GM21528 (cell line): ENCODE measurements around the gene PRKAG1.

Experiments
- ATAC-seq: cut with Tn5 transposase; IDR thresholded peaks from one replicate; pipeline ENCODE4 v1.9.1; 2021; ENCODE audit warnings: mild to moderate bottlenecking, moderate library complexity; ENCODE audit not compliant: unreplicated experiment, low FRiP score

PRKAG1 gene

DNA sequence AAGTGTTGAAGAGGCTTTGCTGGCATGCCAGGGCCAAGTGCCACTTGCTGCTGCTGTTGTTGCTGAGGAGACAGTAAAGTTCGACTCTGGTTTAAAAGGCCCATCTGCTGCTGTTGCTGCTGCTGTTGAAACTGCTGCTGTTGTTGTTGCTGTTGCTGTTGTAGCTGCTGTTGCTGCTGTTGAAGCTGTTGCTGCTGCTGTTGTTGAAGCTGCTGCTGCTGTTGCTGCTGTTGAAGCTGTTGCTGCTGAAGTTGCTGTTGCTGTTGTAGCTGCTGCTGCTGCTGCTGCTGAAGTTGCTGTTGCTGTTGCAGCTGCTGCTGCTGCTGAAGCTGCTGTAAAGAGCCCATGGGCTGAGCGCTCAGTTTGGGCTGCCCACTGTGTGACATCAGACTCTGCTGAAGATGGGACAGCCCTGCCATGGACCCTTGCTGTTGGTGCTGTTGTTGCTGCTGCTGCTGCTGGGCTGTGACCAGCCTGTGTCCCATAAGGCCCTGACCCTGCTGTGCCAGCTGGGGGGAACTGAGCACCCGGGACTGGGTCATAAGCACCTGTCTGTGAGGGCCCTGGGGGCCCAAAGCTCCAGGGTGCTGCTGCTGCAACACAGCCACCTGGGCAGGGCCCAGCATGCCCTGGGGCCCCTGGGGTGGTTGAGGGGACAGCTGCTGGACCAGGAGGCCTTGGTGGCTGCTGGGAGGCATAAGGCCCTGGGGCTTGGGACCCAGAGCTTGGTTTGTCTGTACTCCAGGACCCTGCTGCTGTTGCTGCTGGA, 14.3 kb upstream of the PRKAG1 start:
- ATAC-seq: no peak

- ATAC-seq: no peak
These were observed 13.7 kb upstream of the PRKAG1 start for GRCh38 chr12:49032276-49032675.

DNA sequence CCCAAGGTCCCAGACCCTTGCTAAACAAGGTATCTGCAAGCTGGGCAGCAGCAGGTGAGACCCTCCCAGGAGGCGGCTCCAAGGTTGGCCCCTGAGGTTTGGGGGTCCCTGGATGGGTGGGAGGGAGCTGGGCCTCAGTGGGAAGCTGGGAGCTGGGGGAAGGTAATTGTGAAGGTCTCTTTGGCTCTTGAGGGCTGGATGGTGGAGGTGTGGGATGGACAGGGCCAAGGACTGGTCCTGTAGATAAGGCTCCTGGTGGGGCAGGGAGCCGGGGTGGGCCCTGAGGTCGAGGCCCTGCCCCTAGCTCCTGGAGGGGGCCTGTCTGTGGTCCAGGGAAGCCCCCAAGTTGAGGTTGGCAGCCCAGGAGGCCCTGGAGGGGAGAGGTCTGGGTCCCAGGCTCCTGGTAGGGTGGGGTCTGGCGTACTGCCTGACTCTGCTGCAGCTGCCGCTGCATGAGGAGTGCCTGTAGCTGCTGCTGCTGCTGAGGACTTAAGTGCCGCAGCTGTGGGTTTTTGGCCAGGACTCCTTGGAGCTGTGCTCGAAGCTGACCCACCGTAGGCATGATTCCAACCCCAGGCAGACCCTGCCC, 13.1 kb upstream of the PRKAG1 start:
- no peak for ATAC-seq

DNA sequence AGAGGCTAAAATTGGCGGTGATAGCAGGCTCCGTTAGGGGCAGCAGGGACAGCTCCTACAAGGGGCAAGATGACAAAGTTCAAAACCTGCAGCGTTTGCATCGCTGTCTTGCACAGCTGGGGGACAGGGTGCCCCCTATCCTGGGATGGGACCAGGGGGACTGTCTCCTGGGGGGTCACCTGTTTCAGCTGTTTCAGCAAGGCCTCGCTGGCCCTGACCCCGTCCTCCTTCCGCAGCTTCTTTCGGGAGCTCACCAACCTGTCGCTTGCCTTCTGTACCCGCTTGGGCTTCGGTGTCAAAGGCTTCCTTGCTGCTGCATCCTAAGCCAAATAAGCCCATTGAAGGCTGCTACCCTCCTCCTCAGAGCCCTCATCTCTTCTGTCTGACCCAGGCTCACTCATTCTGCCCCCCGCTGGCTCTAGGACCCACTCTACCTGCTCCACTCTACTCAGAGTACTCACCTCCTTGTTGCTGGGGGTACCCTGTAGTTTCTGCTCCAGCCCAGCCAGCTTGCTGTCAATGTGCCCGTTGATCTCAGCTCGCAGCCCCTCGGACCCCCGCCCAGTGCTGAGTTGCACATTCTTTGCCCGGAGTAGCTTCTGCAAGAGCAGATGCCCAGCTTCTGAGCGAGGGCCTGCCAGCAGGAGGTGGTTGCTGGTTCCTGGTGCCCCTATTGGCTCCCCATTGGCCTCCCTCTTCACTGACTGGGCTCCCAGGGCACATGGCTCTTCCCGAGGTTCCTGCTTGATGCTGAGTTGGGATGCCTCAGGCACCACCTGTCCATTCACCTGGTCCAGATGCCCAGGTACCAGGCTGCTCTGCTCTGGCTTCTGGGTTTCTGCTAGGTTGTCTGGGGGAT, 12.4 kb upstream of the PRKAG1 start:
- no peak for ATAC-seq

DNA sequence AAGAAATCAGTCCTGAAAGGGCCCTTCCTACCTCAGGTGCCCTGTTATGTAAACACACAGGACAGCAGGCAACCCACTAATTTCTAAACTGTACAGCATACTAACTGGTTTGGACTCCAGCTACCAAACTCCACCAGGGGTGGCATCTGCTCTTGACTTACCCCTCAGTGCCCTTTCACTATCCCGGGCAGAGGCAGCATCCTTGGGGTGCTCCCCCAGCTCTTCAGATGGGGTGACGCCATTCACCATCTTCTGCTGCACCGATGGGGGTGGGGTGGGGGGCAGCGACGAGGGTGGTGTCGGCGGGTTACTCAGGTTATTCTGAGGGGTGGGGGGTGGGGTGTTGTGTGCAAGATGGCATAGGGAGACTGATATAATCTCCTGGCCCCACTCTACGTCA, 11.5 kb upstream of the PRKAG1 start:
- ATAC-seq: no peak

GRCh38 chr12:49028666-49029275, 10.2 kb upstream of the PRKAG1 start:
- no peak for ATAC-seq

DNA sequence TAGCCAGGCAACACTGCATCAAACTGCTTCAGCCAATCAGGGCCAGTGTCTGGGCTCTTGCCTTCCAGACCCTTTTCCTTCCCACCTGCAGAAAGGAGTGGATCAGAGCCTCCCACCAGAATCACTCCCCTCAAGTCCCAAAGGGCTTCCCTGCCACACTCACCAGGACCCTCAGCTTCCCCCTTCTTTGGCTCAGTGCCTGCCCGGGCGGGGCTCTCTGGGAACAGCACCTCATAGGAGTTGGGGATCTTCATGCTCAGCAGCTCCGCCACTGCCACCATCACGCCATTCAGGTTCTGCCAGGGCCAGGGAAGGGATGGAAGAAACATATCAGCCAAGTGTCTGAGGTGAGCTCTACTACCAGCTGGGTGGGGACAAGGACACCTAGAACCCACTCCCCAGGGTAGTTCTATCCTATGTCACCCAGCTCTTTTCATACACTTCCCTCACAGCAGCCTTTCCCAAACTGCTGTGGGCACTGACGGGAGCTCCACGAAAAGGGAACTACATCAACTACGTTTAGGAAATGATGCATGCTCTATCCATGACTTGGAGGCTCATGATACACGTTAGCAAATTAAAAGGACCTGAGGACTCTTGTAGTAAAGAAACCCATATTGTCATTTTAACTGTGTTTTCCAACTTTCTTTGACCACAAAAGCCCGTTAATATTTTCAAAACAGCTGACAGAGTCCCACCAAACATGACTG, 9.4 kb upstream of the PRKAG1 start:
- ATAC-seq: no peak

DNA sequence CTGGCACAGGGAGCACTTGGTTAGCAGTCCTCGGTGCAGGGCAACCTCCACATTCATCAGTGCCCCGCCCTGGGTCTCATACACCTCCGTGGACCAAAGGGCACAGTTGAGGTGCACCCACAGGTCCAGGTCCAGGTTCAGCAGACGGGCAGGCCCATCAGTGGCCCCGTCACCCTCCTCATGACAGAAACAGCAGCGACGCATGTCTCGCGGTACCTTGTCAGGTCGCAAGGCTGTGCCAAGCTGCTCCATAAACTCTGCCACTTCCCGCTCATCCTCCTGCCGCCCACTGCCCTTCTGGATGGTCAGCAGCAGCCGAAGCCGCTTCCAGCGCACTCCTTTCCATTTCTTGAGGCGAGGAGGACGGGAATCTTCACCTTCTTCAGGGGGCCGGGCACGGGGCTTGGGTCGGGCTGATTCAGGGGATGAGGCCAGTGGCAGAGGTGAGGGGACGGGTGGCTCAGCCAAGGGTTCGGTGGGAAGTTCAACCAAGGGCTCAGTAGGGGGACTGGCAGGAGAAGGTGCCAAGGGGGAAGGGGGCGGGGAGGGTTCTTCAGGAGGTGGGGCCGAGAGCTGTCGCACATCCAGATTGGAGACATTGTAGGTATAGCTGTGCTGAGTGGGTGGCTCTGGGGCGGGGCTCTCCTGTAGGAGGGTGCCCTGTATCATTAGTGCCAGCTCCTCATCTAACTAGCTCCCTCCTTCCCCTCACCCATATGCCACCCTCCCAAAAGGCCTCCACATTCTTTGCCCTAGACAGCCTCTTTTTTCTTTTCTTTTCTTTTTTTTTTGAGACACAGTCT, 8.3 kb upstream of the PRKAG1 start:
- no peak for ATAC-seq

DNA sequence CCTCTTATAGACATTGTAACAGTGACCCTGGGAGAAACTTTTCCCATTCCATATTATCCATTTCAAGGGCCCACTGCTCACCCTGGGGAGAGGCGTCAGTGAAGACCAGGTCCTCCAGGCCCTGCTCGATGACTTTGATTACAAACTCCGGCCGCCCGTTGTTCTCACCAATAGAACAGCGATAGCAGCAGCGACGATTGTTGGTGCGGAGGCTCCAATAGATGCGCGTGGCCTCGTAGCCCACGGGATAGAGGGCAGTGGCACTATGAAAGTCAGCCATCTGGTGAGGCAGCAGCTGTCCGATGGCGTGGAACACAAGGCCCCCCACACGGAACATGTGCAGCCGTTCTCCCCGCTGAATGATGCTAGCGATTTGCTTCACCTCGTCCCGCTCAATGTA, 7.5 kb upstream of the PRKAG1 start:
- no peak for ATAC-seq

DNA sequence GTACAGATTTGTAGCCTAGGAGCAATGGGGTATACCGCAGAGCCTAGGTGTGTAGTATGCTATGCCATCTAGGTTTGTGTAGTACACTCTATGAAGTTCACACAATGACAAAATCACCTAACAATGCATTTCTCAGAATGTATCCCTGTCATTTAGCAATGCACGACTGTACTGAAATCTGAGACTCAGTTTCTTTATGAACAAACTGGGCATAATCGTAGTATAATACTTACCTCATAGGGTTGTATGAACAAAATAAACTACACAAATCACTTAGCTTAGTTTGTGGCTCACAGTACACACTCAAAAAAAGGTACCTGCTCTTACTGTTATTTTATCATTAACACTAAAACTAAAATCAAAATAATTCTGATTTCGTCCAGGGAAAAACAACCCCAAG, 6.9 kb upstream of the PRKAG1 start:
- no peak for ATAC-seq

GRCh38 chr12:49024543-49024942, 6.0 kb upstream of the PRKAG1 start:
- no peak for ATAC-seq

DNA sequence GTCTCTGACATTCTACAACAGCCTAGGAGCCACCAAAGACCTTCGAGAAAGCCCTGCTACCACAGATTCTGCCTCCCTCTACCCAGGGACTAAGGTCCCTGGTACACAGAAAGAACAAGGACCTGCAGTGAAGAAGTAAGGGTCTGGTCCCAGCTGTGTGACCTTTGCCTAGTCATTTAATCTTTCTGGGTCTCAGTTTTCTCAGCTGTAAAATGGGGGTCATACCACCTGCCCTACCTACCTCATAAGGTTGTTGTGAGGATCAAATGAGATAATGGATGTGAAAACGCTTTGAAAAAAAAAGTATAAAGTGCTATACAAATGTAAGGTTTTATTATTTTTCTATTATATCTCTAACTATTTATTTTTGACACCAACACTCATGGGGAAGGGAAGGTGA, 5.2 kb upstream of the PRKAG1 start:
- no peak for ATAC-seq

GRCh38 chr12:49022558-49023178, 4.1 kb upstream of the PRKAG1 start:
- no peak for ATAC-seq

DNA sequence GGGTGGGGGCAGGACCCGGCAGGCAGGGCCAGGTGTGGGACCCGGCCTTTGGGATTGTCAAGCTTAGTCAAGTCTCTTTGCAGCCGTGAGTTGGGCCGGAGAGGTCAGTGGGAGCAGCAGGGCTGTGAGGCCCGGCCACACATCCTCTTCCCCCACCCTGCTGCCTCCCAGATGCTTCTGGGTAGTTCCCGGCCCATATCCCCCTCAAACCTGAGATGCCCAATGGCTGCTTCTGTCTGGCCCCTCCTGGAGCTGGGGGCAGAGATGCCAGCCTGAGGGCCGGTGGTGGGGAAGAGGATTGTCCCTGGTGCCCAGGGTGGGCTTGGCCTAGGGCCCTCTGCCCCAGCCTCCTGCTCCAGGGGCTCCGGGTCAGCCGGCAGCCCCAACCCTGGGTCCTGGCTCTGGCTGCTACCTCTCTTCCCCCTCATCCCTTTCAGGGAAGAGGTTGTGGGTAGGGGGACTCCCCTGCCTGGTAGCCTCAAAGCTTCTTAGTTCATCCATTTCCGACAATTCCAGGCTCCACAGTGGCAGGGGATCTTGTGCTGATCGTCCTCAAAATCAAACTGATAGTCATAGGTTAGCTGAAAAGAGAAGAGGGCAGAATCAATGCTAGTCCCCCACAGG, 2.8 kb upstream of the PRKAG1 start:
- no peak for ATAC-seq

DNA sequence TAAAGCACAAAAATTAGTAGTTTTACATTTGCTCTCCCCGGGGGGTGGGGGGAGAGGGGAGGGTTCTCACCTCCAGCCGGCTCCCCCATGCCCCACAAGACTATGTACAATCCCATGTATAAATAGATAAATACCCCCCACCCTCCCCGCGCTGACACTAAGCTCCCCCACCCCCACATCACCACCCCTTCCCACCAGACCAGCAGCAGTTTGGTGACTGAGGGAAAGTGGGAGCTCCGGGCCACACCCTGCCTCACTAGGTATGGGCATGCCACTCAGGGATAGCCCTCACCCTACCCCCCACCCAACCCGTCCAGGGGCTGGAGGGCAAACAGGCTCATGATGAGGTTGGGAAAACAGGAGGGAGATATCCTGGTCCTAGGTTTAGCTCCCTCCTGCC, 1.9 kb upstream of the PRKAG1 start:
- no peak for ATAC-seq

DNA sequence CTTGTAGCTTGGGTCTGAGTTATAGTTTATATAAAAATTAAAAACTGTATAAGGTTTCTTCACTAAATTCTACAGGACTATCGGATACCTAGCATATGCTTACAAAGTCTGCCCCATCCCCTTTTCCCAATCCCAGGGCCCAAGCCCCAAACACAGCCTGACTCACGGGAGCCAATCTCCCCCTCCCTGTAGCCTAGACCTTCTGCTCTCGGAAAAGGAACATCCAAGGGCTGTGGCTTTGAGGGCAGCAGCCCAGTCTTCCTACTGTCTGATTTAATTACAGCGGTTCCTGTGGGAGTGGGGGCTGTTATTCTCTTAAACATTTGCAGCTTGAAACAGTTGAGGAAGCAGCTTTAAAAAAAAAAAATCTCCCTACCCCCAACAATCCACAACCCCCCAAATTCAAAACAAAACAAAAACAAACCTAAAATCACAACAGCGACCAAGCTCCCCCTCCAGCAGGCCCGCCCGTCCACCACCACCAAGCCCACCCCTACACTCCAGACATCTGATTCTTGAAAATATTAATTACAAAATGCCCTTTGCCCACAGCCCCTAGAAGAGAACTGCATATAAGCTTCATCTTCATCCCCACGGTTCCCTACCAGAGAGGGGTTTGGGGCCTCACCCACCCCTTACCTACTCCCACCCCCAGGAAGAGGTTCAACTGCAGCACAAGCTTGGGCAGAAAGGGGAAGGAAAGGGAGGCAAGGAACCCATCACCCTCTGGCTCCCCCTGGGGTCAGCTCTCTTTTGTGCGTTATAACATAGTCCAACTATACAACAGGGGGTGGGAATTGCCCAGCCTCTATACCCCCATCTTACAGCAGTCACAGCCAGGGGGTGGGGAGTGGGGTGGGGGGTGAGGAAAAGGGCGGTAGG, 1.1 kb upstream of the PRKAG1 start:
- no peak for ATAC-seq

DNA sequence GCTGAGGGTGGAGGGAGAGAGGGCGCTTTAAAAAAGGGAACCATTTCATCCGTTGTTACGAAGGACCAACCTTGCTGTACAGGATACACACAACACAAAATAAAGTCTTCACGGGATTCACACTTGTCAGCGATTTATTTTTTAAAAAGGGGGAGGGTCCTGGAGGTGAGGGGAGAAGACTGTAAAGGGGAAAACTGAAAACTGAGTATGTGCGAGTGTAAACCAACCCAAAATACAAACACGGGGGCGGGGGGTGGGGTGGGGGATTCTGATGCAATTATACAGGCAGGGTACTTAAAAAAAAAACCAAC, 499 bp upstream of the PRKAG1 start:
- no peak for ATAC-seq

DNA sequence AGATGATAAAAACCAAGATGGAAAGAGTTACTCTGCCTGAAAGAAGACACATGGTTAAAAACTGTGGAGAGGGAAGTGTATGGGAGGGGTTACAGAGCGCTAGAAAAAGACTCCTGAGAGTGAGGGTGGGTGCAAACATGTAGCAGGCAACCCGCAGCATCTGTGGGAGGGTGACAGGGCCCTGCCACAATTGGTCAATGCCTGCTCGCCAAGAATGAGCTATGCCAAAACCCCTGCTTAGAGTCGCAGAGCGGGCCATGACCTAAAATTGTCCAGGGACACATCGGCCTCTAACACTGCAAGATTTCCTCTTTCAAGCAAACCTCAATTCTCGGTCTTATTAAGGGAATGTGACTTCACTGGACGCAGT, 700 bp downstream of the PRKAG1 start:
- peak; percentile 12 for ATAC-seq
